ENCODE results near the gene RSKR.

Gene RSKR

GRCh38 chr17:28635506-28635905, 21.5 kb upstream of the RSKR start:
- Histone ChIP-seq H3K4me2 (ENCODE audit: low read length) (no peak overlapping the region), H3K18ac (ENCODE audit: low read length) (no peak overlapping the region), H3K23ac (ENCODE audit: low read length) (no peak overlapping the region), H4K8ac (ENCODE audit: low read depth, low read length) (no peak overlapping the region), H3K4ac (ENCODE audit: low read depth, low read length) (no peak overlapping the region), H2BK5ac (ENCODE audit: low read length) (no peak overlapping the region), H3K36me3 (ENCODE audit: control insufficient read depth, insufficient read depth, low read length) (peaks cover 48% of the 10 kb centered on the region), H4K5ac (ENCODE audit: low read length) (no peak overlapping the region), H2BK120ac (ENCODE audit: low read depth, low read length) (no peak overlapping the region), H3K79me2 (ENCODE audit: control insufficient read depth, insufficient read depth, low read length) (peaks cover 13% of the 10 kb centered on the region), H2BK15ac (replicated peaks; ENCODE audit: low read depth) (no peak overlapping the region), H3K56ac (ENCODE audit: low read length) (no peak overlapping the region), H2AK5ac (ENCODE audit: low read length) (no peak overlapping the region), H3K27ac (ENCODE audit: low read depth, low read length) (no peak overlapping the region), H3K79me1 (ENCODE audit: low read length) (peaks cover 15% of the 10 kb centered on the region), H3K27me3 (ENCODE audit: insufficient read depth, low read length, poor library complexity) (no peaks in the 10 kb centered on the region), H3K4me1 (ENCODE audit: control insufficient read depth, low read depth, low read length) (no peaks in the 10 kb centered on the region), H3K4me3 (ENCODE audit: low read length) (no peak overlapping the region), H3K9ac (ENCODE audit: low read length) (no peak overlapping the region)
- WGBS (ENCODE audit: extremely low coverage, insufficient coverage, low lambda C conversion rate) = no CpG with 5 or more reads among the region's 1 CpG
- no peak for DNase-seq

DNA sequence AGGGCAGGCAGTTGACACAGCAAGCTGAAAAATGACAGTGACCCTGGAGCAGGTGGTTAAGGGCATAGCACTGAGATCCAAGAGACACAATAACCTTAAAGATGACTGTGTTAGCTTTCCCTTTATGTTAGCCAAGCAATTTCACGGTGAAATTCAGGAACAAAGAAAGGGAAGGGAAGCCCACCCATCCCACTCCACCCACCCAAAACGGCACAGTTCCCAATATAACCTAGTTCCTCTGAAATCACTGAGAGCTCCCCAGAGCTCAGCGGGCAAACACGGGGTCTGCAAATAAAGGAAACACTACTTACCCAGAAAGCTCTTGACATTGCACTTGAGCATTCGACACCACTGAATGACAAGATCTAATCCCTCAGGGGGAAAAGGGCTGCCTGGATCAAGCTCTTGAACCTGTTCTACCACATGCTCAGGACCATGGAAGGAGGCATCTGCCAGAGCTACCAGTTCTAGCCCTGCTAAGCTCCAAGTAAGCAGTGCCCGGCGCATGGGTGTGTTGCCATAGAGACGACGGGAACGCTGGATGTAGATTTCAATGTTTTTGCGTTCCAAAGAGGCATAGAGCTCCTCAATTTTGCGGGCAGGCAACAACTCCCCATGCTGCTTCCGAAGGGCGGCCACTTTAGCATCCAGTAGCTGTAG, 20.4 kb upstream of the RSKR start:
- Histone ChIP-seq H2AK5ac (ENCODE audit: low read length) (no peak overlapping the region), H3K79me2 (ENCODE audit: control insufficient read depth, insufficient read depth, low read length) (peaks cover 13% of the 10 kb centered on the region), H3K27me3 (ENCODE audit: insufficient read depth, low read length, poor library complexity) (no peaks in the 10 kb centered on the region), H3K4me3 (ENCODE audit: low read length) (no peak overlapping the region), H3K18ac (ENCODE audit: low read length) (no peak overlapping the region), H4K5ac (ENCODE audit: low read length) (no peak overlapping the region), H3K9ac (ENCODE audit: low read length) (no peak overlapping the region), H2BK120ac (ENCODE audit: low read depth, low read length) (no peak overlapping the region), H3K23ac (ENCODE audit: low read length) (no peak overlapping the region), H3K56ac (ENCODE audit: low read length) (no peak overlapping the region), H3K79me1 (ENCODE audit: low read length) (peaks cover 15% of the 10 kb centered on the region), H2BK5ac (ENCODE audit: low read length) (no peak overlapping the region), H3K4me2 (ENCODE audit: low read length) (no peak overlapping the region), H3K27ac (ENCODE audit: low read depth, low read length) (no peak overlapping the region), H4K8ac (ENCODE audit: low read depth, low read length) (no peak overlapping the region), H3K36me3 (ENCODE audit: control insufficient read depth, insufficient read depth, low read length) (peaks cover 41% of the 10 kb centered on the region), H2BK15ac (replicated peaks; ENCODE audit: low read depth) (no peak overlapping the region), H3K4me1 (ENCODE audit: control insufficient read depth, low read depth, low read length) (no peaks in the 10 kb centered on the region), H3K4ac (ENCODE audit: low read depth, low read length) (no peak overlapping the region)
- no peak for DNase-seq
- WGBS (ENCODE audit: extremely low coverage, insufficient coverage, low lambda C conversion rate) = no CpG with 5 or more reads among the region's 14 CpGs

DNA sequence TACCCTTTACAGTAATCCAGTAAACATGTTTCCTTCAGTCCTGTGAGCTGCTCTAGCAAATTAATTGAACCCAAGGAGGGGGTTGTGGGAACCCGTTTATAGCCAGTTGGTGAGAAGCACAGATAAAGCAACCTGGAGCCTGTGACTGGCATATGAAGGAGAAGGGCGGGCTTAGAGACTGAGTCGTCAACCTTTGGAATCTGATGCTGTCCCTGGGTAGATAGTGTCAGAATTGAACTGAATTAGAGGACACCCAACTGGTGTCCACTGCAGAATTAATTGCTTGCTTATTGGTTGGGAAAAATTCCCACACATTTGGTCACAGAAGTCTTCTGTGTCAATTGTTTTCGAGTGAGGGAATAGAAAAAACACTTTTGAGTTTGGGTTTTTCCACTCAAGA, 12.8 kb upstream of the RSKR start:
- no peak overlapping the region for H3K4ac ChIP-seq (ENCODE audit: low read depth, low read length)
- H2BK15ac ChIP-seq (replicated peaks; ENCODE audit: low read depth) = no peak overlapping the region
- peaks cover 30% of the 10 kb centered on the region for H3K36me3 ChIP-seq (ENCODE audit: control insufficient read depth, insufficient read depth, low read length)
- no peak overlapping the region for H4K5ac ChIP-seq (ENCODE audit: low read length)
- H3K23ac ChIP-seq (ENCODE audit: low read length) = no peak overlapping the region
- no peak overlapping the region for H3K18ac ChIP-seq (ENCODE audit: low read length)
- no peak overlapping the region for H2BK5ac ChIP-seq (ENCODE audit: low read length)
- DNase-seq = no peak
- no peak overlapping the region for H2BK120ac ChIP-seq (ENCODE audit: low read depth, low read length)
- no peak overlapping the region for H3K56ac ChIP-seq (ENCODE audit: low read length)
- no peaks in the 10 kb centered on the region for H3K79me2 ChIP-seq (ENCODE audit: control insufficient read depth, insufficient read depth, low read length)
- no peaks in the 10 kb centered on the region for H3K4me1 ChIP-seq (ENCODE audit: control insufficient read depth, low read depth, low read length)
- peaks cover 1% of the 10 kb centered on the region for H3K79me1 ChIP-seq (ENCODE audit: low read length)
- no peak overlapping the region for H3K4me3 ChIP-seq (ENCODE audit: low read length)
- no peak overlapping the region for H2AK5ac ChIP-seq (ENCODE audit: low read length)
- H3K9ac ChIP-seq (ENCODE audit: low read length) = no peak overlapping the region
- no peak overlapping the region for H4K8ac ChIP-seq (ENCODE audit: low read depth, low read length)
- H3K4me2 ChIP-seq (ENCODE audit: low read length) = no peak overlapping the region
- no peak overlapping the region for H3K27ac ChIP-seq (ENCODE audit: low read depth, low read length)
- WGBS (ENCODE audit: extremely low coverage, insufficient coverage, low lambda C conversion rate) = no CpG with 5 or more reads among the region's 4 CpGs
- no peaks in the 10 kb centered on the region for H3K27me3 ChIP-seq (ENCODE audit: insufficient read depth, low read length, poor library complexity)

DNA sequence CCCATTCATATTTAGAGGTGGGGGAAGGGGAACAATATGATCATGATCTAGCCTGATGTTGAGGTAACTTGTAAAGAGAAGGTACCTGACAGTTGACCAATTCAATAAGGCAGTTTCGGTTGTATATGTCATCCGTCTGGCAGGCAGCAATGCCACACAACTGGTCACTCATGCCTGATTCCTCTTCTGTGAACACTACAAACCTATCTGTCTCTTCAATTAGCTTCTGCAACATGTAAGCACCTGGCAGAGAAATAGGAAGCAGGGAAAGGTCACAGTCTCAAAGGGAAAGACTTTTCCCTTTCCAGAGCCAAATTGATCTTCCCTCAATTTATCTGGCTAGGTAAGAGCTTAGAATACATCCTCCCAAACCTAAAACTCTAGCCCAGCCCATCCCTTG, 10.2 kb upstream of the RSKR start:
- H3K4me1 ChIP-seq (ENCODE audit: control insufficient read depth, low read depth, low read length) = no peaks in the 10 kb centered on the region
- no peak overlapping the region for H4K8ac ChIP-seq (ENCODE audit: low read depth, low read length)
- H2AK5ac ChIP-seq (ENCODE audit: low read length) = no peak overlapping the region
- no peak overlapping the region for H3K4ac ChIP-seq (ENCODE audit: low read depth, low read length)
- no peak overlapping the region for H2BK15ac ChIP-seq (replicated peaks; ENCODE audit: low read depth)
- peaks cover 34% of the 10 kb centered on the region for H3K36me3 ChIP-seq (ENCODE audit: control insufficient read depth, insufficient read depth, low read length)
- no peak overlapping the region for H2BK120ac ChIP-seq (ENCODE audit: low read depth, low read length)
- DNase-seq = no peak
- no peak overlapping the region for H3K18ac ChIP-seq (ENCODE audit: low read length)
- H3K27ac ChIP-seq (ENCODE audit: low read depth, low read length) = no peak overlapping the region
- H3K56ac ChIP-seq (ENCODE audit: low read length) = no peak overlapping the region
- no CpG with 5 or more reads among the region's 2 CpGs for WGBS (ENCODE audit: extremely low coverage, insufficient coverage, low lambda C conversion rate)
- peaks cover 1% of the 10 kb centered on the region for H3K79me1 ChIP-seq (ENCODE audit: low read length)
- no peak overlapping the region for H3K4me3 ChIP-seq (ENCODE audit: low read length)
- H3K9ac ChIP-seq (ENCODE audit: low read length) = no peak overlapping the region
- H3K23ac ChIP-seq (ENCODE audit: low read length) = no peak overlapping the region
- no peaks in the 10 kb centered on the region for H3K27me3 ChIP-seq (ENCODE audit: insufficient read depth, low read length, poor library complexity)
- H4K5ac ChIP-seq (ENCODE audit: low read length) = no peak overlapping the region
- no peaks in the 10 kb centered on the region for H3K79me2 ChIP-seq (ENCODE audit: control insufficient read depth, insufficient read depth, low read length)
- no peak overlapping the region for H2BK5ac ChIP-seq (ENCODE audit: low read length)
- no peak overlapping the region for H3K4me2 ChIP-seq (ENCODE audit: low read length)

- H3K79me1 ChIP-seq (ENCODE audit: low read length) = peaks cover 1% of the 10 kb centered on the region
- no peak overlapping the region for H3K27ac ChIP-seq (ENCODE audit: low read depth, low read length)
- DNase-seq = no peak
- H3K4ac ChIP-seq (ENCODE audit: low read depth, low read length) = no peak overlapping the region
- no peaks in the 10 kb centered on the region for H3K4me1 ChIP-seq (ENCODE audit: control insufficient read depth, low read depth, low read length)
- no CpG with 5 or more reads among the region's 4 CpGs for WGBS (ENCODE audit: extremely low coverage, insufficient coverage, low lambda C conversion rate)
- H2AK5ac ChIP-seq (ENCODE audit: low read length) = no peak overlapping the region
- no peaks in the 10 kb centered on the region for H3K27me3 ChIP-seq (ENCODE audit: insufficient read depth, low read length, poor library complexity)
- H3K79me2 ChIP-seq (ENCODE audit: control insufficient read depth, insufficient read depth, low read length) = no peaks in the 10 kb centered on the region
- no peak overlapping the region for H4K5ac ChIP-seq (ENCODE audit: low read length)
- no peak overlapping the region for H4K8ac ChIP-seq (ENCODE audit: low read depth, low read length)
- H3K23ac ChIP-seq (ENCODE audit: low read length) = no peak overlapping the region
- peaks cover 35% of the 10 kb centered on the region for H3K36me3 ChIP-seq (ENCODE audit: control insufficient read depth, insufficient read depth, low read length)
- no peak overlapping the region for H3K4me3 ChIP-seq (ENCODE audit: low read length)
- H2BK120ac ChIP-seq (ENCODE audit: low read depth, low read length) = no peak overlapping the region
- no peak overlapping the region for H2BK5ac ChIP-seq (ENCODE audit: low read length)
- no peak overlapping the region for H2BK15ac ChIP-seq (replicated peaks; ENCODE audit: low read depth)
- no peak overlapping the region for H3K56ac ChIP-seq (ENCODE audit: low read length)
- no peak overlapping the region for H3K4me2 ChIP-seq (ENCODE audit: low read length)
- no peak overlapping the region for H3K18ac ChIP-seq (ENCODE audit: low read length)
- no peak overlapping the region for H3K9ac ChIP-seq (ENCODE audit: low read length)
These were observed 9.7 kb upstream of the RSKR start for GRCh38 chr17:28623696-28624095.

- no CpG with 5 or more reads among the region's 3 CpGs for WGBS (ENCODE audit: extremely low coverage, insufficient coverage, low lambda C conversion rate)
- no peak overlapping the region for H3K9ac ChIP-seq (ENCODE audit: low read length)
These were observed 8.2 kb upstream of the RSKR start for GRCh38 chr17:28622186-28622585.

More at GRCh38 chr17:28622186-28622585, 8.2 kb upstream of the RSKR start:
- Histone ChIP-seq H3K36me3 (ENCODE audit: control insufficient read depth, insufficient read depth, low read length) (peaks cover 33% of the 10 kb centered on the region), H2BK15ac (replicated peaks; ENCODE audit: low read depth) (no peak overlapping the region), H3K56ac (ENCODE audit: low read length) (no peak overlapping the region), H3K4me3 (ENCODE audit: low read length) (no peak overlapping the region), H3K4me2 (ENCODE audit: low read length) (no peak overlapping the region), H4K8ac (ENCODE audit: low read depth, low read length) (no peak overlapping the region), H3K79me2 (ENCODE audit: control insufficient read depth, insufficient read depth, low read length) (no peaks in the 10 kb centered on the region), H3K27me3 (ENCODE audit: insufficient read depth, low read length, poor library complexity) (no peaks in the 10 kb centered on the region), H2BK120ac (ENCODE audit: low read depth, low read length) (no peak overlapping the region), H3K18ac (ENCODE audit: low read length) (no peak overlapping the region), H3K4me1 (ENCODE audit: control insufficient read depth, low read depth, low read length) (no peaks in the 10 kb centered on the region), H3K4ac (ENCODE audit: low read depth, low read length) (no peak overlapping the region), H3K23ac (ENCODE audit: low read length) (no peak overlapping the region), H3K27ac (ENCODE audit: low read depth, low read length) (no peak overlapping the region), H2BK5ac (ENCODE audit: low read length) (no peak overlapping the region), H2AK5ac (ENCODE audit: low read length) (no peak overlapping the region), H4K5ac (ENCODE audit: low read length) (no peak overlapping the region), H3K79me1 (ENCODE audit: low read length) (peaks cover 1% of the 10 kb centered on the region)
- DNase-seq = peak; percentile 23

Data from mesendoderm (in vitro differentiated cells).